GM23248 (cell line): Measurements from ENCODE around the gene COMP.

Experiments
- EZH2 ChIP-seq: fragments of 200-600 bp; sonication (generic); IDR thresholded peaks from 2 replicates; pipeline ENCODE4 v1.6.1; 2018; ENCODE audit warnings: antibody characterized with exemption, mild to moderate bottlenecking; ENCODE audit not compliant: insufficient read depth, poor library complexity, severe bottlenecking
- EZH2phosphoT487 ChIP-seq: fragments of 200-600 bp; sonication (generic); IDR thresholded peaks from 2 replicates; pipeline ENCODE4 v1.6.1; 2018; ENCODE audit warnings: antibody characterized with exemption, moderate library complexity, mild to moderate bottlenecking, low read depth; ENCODE audit not compliant: insufficient read depth

DNA sequence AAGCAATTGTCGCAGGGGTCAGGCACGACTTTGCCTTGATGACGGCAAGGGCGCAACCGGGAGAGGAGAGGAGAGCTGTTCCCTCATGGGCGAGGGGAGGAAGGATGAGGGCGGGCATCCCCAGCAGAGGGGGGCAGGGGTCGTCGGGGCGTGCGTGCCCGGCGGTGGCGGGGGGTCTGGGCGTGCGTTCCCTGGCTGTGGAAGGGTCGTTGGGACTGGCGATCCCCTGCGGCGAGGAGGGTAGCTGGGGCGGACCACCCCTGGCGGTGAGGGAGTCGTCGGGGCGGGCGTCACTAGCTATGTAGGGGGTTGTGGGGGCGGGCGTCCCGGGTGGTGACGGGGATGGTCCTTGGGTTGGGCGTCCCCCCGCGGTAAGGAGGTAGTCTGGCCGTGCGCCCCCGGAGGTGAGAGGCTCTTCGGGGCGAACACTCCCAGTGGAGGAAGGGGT lies 1.7 kb downstream of the COMP start:
- no peak for TF ChIP-seq EZH2phosphoT487
- TF ChIP-seq EZH2: no peak
